ENCODE results near the gene PLEKHM3.

DNA sequence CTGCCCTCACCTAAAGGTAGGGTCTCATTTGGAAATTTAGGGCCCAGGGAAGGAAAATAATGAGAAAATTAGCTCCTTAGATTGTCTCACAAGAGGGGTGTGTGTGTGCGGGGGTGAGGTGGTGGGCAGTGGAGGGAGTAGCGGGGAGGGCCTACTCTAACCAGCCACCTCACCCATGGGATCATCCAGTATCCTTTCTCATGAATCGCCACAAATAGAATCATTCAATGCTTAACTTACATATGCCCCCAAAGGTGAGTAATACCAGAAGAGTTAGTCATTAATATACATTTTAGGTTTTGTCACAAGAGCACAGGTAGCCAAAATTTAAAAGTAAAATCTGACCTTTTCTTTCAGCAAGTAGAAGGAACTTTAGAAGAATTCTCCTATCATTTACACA, 122.1 kb downstream of the PLEKHM3 start:
- TF ChIP-seq, protein P1, sequence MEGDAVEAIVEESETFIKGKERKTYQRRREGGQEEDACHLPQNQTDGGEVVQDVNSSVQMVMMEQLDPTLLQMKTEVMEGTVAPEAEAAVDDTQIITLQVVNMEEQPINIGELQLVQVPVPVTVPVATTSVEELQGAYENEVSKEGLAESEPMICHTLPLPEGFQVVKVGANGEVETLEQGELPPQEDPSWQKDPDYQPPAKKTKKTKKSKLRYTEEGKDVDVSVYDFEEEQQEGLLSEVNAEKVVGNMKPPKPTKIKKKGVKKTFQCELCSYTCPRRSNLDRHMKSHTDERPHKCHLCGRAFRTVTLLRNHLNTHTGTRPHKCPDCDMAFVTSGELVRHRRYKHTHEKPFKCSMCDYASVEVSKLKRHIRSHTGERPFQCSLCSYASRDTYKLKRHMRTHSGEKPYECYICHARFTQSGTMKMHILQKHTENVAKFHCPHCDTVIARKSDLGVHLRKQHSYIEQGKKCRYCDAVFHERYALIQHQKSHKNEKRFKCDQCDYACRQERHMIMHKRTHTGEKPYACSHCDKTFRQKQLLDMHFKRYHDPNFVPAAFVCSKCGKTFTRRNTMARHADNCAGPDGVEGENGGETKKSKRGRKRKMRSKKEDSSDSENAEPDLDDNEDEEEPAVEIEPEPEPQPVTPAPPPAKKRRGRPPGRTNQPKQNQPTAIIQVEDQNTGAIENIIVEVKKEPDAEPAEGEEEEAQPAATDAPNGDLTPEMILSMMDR (IDR thresholded peaks at IDR 0.05), result no peak
- no peak for TF ChIP-seq POLR2AphosphoS5 (IDR thresholded peaks at IDR 0.05)
- no peak for TF ChIP-seq POLR2A (IDR thresholded peaks at IDR 0.05)
